Left ventricle myocardium inferior (tissue), 1 donor: ENCODE results near the gene PDE5A. TPM values are rescaled to one million over a fixed set of nuclear protein-coding genes. Genes with fewer than 3 reads are reported as not detected.

Experiments
- DNase-seq: peaks from one replicate; pipeline ENCODE4 v3.0.0-alpha.2; 2020
- H3K27ac ChIP-seq: fragments of 200-600 bp; replicated peaks from 2 replicates; pipeline ENCODE4 v1.8.0; 2021
- H3K27me3 ChIP-seq: fragments of 200-600 bp; 2 replicates; pipeline ENCODE4 v1.8.0; 2021; ENCODE audit warnings: low read depth
- H3K36me3 ChIP-seq: fragments of 200-600 bp; 2 replicates; pipeline ENCODE4 v1.8.0; 2021
- H3K4me1 ChIP-seq: fragments of 200-600 bp; 2 replicates; pipeline ENCODE4 v1.8.0; 2021
- H3K4me3 ChIP-seq: fragments of 200-600 bp; 2 replicates; pipeline ENCODE4 v1.8.0; 2021; ENCODE audit warnings: mild to moderate bottlenecking, moderate library complexity
- H3K9me3 ChIP-seq: fragments of 200-600 bp; replicated peaks from 2 replicates; pipeline ENCODE4 v1.8.0; 2021
- intact Hi-C: fragments of 100-400 bp; cut with micrococcal nuclease; formaldehyde crosslinking; loops from one replicate; pipeline ENCODE4 v1.11.0; 2022
- total RNA-seq: library from RNA; stranded (reverse); fragmentation: NEBNext Ultra II Directional; extraction: Animal tissue kit (Norgen Biotek cat#: 25700); gene quantifications from one replicate; pipeline ENCODE4 v1.2.1, GENCODE V29; 2021
- TF ChIP-seq, protein P1 (sequence below): fragments of 200-600 bp; IDR thresholded peaks from 2 replicates; pipeline ENCODE4 v1.8.0; 2021; ENCODE audit warnings: antibody characterized with exemption, mild to moderate bottlenecking, borderline replicate concordance
- donor health status: DM: no; HTN: yes; CAD: no; lungs with severe emphysema.

Gene PDE5A
- total RNA-seq, 1 donor from 2014 or later = 8.2 TPM

DNA sequence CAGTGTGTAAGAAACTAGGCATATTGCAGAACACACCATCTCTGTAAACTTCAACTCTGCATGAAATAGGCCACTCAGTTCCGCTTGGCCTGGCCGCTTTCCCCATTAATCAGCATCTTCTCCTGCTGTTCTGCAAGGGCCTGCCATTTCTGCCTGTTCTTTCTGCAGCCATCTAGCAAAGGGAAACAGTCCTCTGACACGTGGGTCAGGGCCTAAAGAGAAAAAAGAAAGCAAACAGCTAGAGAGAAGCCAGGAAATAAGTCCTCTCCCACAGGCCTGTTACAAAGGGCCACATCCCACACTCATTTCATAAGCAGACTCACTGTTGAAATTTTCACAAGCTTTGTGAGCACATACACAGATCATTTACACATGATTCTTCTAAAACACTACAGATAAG is 130.1 kb downstream of the PDE5A start:
- Histone ChIP-seq H3K4me3 (no peak overlapping the region), H3K27ac (peak overlapping the region; percentile 71), H3K27me3 (no peaks in the 10 kb centered on the region), H3K4me1 (peaks cover 12% of the 10 kb centered on the region), H3K36me3 (peaks cover 97% of the 10 kb centered on the region), H3K9me3 (no peaks in the 10 kb centered on the region)
- TF ChIP-seq, protein P1, sequence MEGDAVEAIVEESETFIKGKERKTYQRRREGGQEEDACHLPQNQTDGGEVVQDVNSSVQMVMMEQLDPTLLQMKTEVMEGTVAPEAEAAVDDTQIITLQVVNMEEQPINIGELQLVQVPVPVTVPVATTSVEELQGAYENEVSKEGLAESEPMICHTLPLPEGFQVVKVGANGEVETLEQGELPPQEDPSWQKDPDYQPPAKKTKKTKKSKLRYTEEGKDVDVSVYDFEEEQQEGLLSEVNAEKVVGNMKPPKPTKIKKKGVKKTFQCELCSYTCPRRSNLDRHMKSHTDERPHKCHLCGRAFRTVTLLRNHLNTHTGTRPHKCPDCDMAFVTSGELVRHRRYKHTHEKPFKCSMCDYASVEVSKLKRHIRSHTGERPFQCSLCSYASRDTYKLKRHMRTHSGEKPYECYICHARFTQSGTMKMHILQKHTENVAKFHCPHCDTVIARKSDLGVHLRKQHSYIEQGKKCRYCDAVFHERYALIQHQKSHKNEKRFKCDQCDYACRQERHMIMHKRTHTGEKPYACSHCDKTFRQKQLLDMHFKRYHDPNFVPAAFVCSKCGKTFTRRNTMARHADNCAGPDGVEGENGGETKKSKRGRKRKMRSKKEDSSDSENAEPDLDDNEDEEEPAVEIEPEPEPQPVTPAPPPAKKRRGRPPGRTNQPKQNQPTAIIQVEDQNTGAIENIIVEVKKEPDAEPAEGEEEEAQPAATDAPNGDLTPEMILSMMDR = no peak
- intact Hi-C loops = no loop called here
- DNase-seq = peak; percentile 25

DNA sequence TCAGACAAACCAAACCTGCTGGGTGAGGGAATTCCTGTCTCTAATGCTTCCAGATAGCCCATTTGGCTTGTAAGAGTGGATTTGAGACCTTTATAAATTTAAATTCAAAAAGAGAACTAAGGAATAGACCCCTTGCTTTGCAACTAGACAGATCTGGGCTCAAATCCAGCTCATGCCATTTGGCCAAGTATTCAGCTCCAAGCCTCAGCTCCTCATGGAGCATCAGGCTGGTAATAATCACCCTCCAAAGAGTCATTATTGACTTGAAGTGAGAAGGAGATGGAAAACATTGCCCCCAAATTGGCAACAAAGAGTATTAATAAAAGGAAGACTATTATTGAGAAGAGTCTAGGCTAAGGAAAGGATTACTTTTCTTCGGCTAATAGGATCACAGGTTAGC is 134.7 kb downstream of the PDE5A start:
- intact Hi-C loops = no loop called here
- TF ChIP-seq, protein P1 = no peak
- peaks cover 57% of the 10 kb centered on the region for H3K36me3 ChIP-seq
- no peak for DNase-seq
- peak overlapping the region; percentile 2 for H3K27ac ChIP-seq
- H3K9me3 ChIP-seq = no peaks in the 10 kb centered on the region
- peaks cover 6% of the 10 kb centered on the region for H3K4me1 ChIP-seq
- H3K27me3 ChIP-seq = no peaks in the 10 kb centered on the region
- H3K4me3 ChIP-seq = no peak overlapping the region

GRCh38 chr4:119493419-119493818 is 135.2 kb downstream of the PDE5A start:
- peaks cover 52% of the 10 kb centered on the region for H3K36me3 ChIP-seq
- DNase-seq = no peak
- H3K27ac ChIP-seq = no peak overlapping the region
- TF ChIP-seq, protein P1 = peak; percentile 40
- intact Hi-C loops = no loop called here
- H3K9me3 ChIP-seq = no peaks in the 10 kb centered on the region
- H3K27me3 ChIP-seq = no peaks in the 10 kb centered on the region
- no peak overlapping the region for H3K4me3 ChIP-seq
- H3K4me1 ChIP-seq = peaks cover 5% of the 10 kb centered on the region

GRCh38 chr4:119490335-119490734 is 138.3 kb downstream of the PDE5A start:
- DNase-seq = no peak
- H3K36me3 ChIP-seq = peaks cover 21% of the 10 kb centered on the region
- TF ChIP-seq, protein P1 = peak; percentile 48
- no peak overlapping the region for H3K4me3 ChIP-seq
- intact Hi-C loops = no loop called here
- H3K27me3 ChIP-seq = no peaks in the 10 kb centered on the region
- H3K4me1 ChIP-seq = no peaks in the 10 kb centered on the region
- H3K9me3 ChIP-seq = no peaks in the 10 kb centered on the region
- no peak overlapping the region for H3K27ac ChIP-seq

DNA sequence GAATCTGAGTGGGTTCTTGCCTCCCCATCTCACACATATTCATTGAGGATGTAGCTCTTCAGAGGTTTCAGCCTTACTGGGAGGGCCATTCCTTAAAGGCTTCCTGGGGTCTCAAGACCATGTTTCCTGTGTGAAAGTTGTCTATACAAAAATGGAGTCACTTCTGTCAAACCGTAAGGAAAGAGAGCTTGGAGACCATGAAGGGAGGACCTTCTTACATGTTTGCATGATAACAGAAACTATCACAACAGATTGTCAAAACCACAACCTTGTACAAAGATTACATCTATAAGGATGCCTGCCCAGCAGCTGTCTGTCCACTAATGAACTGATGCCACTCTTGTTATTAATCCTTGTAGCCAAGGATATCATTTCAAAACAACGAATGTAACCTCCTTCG is 139.3 kb downstream of the PDE5A start:
- intact Hi-C loops = no loop called here
- DNase-seq = no peak
- Histone ChIP-seq H3K27me3 (no peaks in the 10 kb centered on the region), H3K4me3 (no peak overlapping the region), H3K27ac (no peak overlapping the region), H3K36me3 (peaks cover 11% of the 10 kb centered on the region), H3K9me3 (no peaks in the 10 kb centered on the region), H3K4me1 (no peaks in the 10 kb centered on the region)
- TF ChIP-seq, protein P1 = no peak

- intact Hi-C loops = no loop called here
- Histone ChIP-seq H3K9me3 (peaks cover 3% of the 10 kb centered on the region), H3K4me3 (no peak overlapping the region), H3K36me3 (peaks cover 45% of the 10 kb centered on the region), H3K27me3 (no peaks in the 10 kb centered on the region), H3K4me1 (peaks cover 17% of the 10 kb centered on the region), H3K27ac (no peak overlapping the region)
- TF ChIP-seq, protein P1 = no peak
- no peak for DNase-seq
These were observed 148.3 kb downstream of the PDE5A start for GRCh38 chr4:119480331-119480730.
